ENCODE measurements around the gene RARRES2.
"Not testable (repeated sequence)": the region's sequence is repeated elsewhere in the genome, so short reads cannot be mapped to it uniquely, and the experiment has no call there.

RARRES2 gene

DNA sequence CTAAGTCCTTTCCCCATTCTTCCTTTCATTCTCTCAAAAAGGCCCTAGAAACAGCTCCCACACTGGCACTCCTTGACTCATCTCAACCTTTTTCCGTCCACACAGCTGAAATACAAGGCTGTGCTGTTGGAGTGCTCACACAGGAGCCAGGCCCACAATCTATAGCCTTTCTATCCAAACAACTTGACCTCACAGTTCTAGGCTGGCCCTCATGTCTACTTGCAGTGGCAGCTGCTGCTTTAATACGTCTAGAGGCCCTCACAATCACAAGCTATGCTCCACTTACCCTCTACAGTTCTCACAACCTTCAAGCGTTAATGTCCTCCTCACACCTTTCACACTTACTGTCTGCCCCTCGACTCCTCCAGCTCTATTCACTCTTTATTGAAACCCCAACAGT, 30.3 kb downstream of the RARRES2 start:
- no peak for DNase-seq (ENCODE audit: low spot score)
- H3K27me3 ChIP-seq (ENCODE audit: insufficient read depth, poor library complexity, severe bottlenecking): no peaks in the 10 kb centered on the region
- no peak for ATAC-seq (ENCODE audit: low read depth)
- no peak overlapping the region for H3K4me3 ChIP-seq (ENCODE audit: severe bottlenecking)
- H3K9me3 ChIP-seq (ENCODE audit: severe bottlenecking): no peaks in the 10 kb centered on the region
- TF ChIP-seq, protein P1, sequence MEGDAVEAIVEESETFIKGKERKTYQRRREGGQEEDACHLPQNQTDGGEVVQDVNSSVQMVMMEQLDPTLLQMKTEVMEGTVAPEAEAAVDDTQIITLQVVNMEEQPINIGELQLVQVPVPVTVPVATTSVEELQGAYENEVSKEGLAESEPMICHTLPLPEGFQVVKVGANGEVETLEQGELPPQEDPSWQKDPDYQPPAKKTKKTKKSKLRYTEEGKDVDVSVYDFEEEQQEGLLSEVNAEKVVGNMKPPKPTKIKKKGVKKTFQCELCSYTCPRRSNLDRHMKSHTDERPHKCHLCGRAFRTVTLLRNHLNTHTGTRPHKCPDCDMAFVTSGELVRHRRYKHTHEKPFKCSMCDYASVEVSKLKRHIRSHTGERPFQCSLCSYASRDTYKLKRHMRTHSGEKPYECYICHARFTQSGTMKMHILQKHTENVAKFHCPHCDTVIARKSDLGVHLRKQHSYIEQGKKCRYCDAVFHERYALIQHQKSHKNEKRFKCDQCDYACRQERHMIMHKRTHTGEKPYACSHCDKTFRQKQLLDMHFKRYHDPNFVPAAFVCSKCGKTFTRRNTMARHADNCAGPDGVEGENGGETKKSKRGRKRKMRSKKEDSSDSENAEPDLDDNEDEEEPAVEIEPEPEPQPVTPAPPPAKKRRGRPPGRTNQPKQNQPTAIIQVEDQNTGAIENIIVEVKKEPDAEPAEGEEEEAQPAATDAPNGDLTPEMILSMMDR (IDR thresholded peaks at IDR 0.05; ENCODE audit: poor library complexity, severe bottlenecking): no peak
- no peaks in the 10 kb centered on the region for H3K36me3 ChIP-seq (ENCODE audit: low read depth)
- H3K4me1 ChIP-seq (ENCODE audit: insufficient read depth, poor library complexity, severe bottlenecking): peaks cover 7% of the 10 kb centered on the region
- no peak overlapping the region for H3K27ac ChIP-seq (ENCODE audit: poor library complexity, severe bottlenecking)

DNA sequence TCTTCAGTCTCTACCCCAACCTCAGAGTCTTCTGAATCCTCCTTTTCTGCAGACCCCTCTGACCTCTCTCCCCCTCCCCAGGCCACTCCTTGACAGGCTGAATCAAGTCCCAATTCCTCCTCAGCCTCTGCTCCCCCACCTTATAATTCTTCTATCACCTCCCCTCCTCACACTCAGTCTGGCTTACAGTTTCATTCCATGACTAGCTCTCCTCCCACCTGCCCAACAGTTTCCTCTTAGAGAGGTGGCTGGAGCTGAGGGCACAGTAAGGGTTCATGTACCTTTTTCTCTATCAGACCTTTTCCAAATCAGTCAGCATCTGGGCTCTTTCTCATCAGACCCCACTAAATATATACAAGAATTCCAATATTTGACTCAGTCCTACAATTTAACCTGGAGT, 32.9 kb downstream of the RARRES2 start:
- Histone ChIP-seq H3K9me3 (ENCODE audit: severe bottlenecking) (no peaks in the 10 kb centered on the region), H3K36me3 (ENCODE audit: low read depth) (no peaks in the 10 kb centered on the region), H3K27ac (ENCODE audit: poor library complexity, severe bottlenecking) (no peak overlapping the region), H3K27me3 (ENCODE audit: insufficient read depth, poor library complexity, severe bottlenecking) (no peaks in the 10 kb centered on the region), H3K4me1 (ENCODE audit: insufficient read depth, poor library complexity, severe bottlenecking) (peaks cover 7% of the 10 kb centered on the region), H3K4me3 (ENCODE audit: severe bottlenecking) (no peak overlapping the region)
- DNase-seq (ENCODE audit: low spot score) (no peak), ATAC-seq (ENCODE audit: low read depth) (no peak)
- TF ChIP-seq, protein P1 (IDR thresholded peaks at IDR 0.05; ENCODE audit: poor library complexity, severe bottlenecking): no peak

DNA sequence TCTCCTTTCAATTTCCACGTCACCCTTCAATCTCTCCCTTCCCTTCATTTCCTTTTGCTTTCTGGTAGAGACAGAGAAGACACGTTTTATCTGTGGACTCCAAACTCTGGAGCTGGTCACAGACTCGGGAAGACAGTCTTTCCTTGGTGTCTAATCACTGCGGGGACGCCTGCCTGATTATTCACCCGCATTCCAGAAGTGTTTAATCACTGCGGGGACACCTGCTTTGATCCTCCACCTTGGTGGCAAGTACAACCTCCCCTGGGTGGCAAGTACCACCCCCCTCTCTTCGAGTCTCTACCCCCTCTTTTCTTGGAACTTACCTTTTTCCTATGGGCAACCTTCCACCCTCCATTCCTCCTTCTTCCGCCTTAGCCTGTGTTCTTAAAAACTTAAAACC, 33.5 kb downstream of the RARRES2 start:
- Histone ChIP-seq H3K4me3 (ENCODE audit: severe bottlenecking) (no peak overlapping the region), H3K36me3 (ENCODE audit: low read depth) (no peaks in the 10 kb centered on the region), H3K9me3 (ENCODE audit: severe bottlenecking) (no peaks in the 10 kb centered on the region), H3K4me1 (ENCODE audit: insufficient read depth, poor library complexity, severe bottlenecking) (peaks cover 5% of the 10 kb centered on the region), H3K27ac (ENCODE audit: poor library complexity, severe bottlenecking) (no peak overlapping the region), H3K27me3 (ENCODE audit: insufficient read depth, poor library complexity, severe bottlenecking) (no peaks in the 10 kb centered on the region)
- no peak for ATAC-seq (ENCODE audit: low read depth)
- TF ChIP-seq, protein P1 (IDR thresholded peaks at IDR 0.05; ENCODE audit: poor library complexity, severe bottlenecking): no peak
- DNase-seq (ENCODE audit: low spot score): no peak

DNA sequence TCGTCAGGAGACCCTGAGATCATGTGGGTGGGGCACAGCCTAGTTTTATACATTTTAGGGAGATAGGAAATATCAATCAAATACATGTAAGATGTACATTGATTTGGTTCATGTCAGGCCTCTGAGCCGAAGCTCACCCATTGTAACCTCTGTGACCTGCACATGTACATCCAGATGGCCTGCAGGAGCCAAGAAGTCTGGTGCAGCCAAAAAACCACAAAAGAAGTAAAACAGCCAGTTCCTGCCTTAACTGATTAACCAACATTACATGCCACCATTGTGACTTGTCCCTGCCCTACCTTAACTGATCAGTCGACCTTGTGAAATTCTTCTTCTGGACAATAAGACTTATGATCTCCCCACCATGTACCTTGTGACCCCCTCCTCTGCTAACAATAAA, 34.3 kb downstream of the RARRES2 start:
- Histone ChIP-seq H3K4me3 (ENCODE audit: severe bottlenecking) (no peak overlapping the region), H3K27me3 (ENCODE audit: insufficient read depth, poor library complexity, severe bottlenecking) (no peaks in the 10 kb centered on the region), H3K27ac (ENCODE audit: poor library complexity, severe bottlenecking) (no peak overlapping the region), H3K4me1 (ENCODE audit: insufficient read depth, poor library complexity, severe bottlenecking) (no peaks in the 10 kb centered on the region), H3K36me3 (ENCODE audit: low read depth) (no peaks in the 10 kb centered on the region), H3K9me3 (ENCODE audit: severe bottlenecking) (no peaks in the 10 kb centered on the region)
- no peak for DNase-seq (ENCODE audit: low spot score)
- TF ChIP-seq, protein P1 (IDR thresholded peaks at IDR 0.05; ENCODE audit: poor library complexity, severe bottlenecking): no peak
- ATAC-seq (ENCODE audit: low read depth): no peak

DNA sequence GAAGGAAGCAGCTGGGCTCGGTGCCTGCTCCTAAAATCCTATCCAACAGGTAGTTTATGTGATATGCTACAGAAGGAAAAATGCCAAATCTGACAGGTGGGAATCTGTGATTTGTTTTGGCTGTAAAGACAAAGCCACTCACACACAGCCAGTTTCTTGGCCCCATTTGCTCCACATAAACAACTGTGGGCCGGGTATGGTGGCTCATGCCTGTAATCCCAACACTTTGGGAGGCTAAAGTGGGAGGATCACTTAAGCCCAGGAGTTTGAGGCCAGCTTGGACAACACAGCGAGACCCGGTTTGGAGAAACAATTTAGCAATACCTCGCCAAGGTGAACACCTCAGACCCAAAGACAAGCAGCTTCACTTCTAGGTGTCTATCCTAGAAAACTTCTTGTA, 35.1 kb downstream of the RARRES2 start:
- not testable (repeated sequence) for H3K4me1 ChIP-seq (ENCODE audit: insufficient read depth, poor library complexity, severe bottlenecking); H3K27me3 ChIP-seq (ENCODE audit: insufficient read depth, poor library complexity, severe bottlenecking); ATAC-seq (ENCODE audit: low read depth); H3K27ac ChIP-seq (ENCODE audit: poor library complexity, severe bottlenecking); H3K9me3 ChIP-seq (ENCODE audit: severe bottlenecking); DNase-seq (ENCODE audit: low spot score); H3K4me3 ChIP-seq (ENCODE audit: severe bottlenecking); H3K36me3 ChIP-seq (ENCODE audit: low read depth)

DNA sequence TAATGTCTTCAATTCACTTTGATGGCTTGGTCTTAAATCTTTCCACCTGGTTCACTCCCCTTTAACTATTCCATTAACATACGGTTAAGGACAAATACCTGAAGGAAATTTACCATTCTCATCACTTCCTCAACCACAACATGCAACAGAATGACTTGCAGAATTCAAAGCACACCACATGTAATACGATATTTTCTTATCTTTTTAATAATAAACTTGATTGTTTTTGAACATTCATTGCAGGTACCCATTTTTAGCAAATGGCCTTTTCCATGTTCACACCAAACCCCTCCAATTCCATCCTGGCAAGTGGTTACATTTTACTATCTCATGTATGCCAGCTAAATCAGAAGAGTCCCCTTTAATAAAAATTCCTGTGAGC, 35.5 kb downstream of the RARRES2 start:
- not testable (repeated sequence) for H3K27me3 ChIP-seq (ENCODE audit: insufficient read depth, poor library complexity, severe bottlenecking); H3K27ac ChIP-seq (ENCODE audit: poor library complexity, severe bottlenecking); H3K4me3 ChIP-seq (ENCODE audit: severe bottlenecking); H3K4me1 ChIP-seq (ENCODE audit: insufficient read depth, poor library complexity, severe bottlenecking); H3K9me3 ChIP-seq (ENCODE audit: severe bottlenecking); H3K36me3 ChIP-seq (ENCODE audit: low read depth); ATAC-seq (ENCODE audit: low read depth); DNase-seq (ENCODE audit: low spot score)

DNA sequence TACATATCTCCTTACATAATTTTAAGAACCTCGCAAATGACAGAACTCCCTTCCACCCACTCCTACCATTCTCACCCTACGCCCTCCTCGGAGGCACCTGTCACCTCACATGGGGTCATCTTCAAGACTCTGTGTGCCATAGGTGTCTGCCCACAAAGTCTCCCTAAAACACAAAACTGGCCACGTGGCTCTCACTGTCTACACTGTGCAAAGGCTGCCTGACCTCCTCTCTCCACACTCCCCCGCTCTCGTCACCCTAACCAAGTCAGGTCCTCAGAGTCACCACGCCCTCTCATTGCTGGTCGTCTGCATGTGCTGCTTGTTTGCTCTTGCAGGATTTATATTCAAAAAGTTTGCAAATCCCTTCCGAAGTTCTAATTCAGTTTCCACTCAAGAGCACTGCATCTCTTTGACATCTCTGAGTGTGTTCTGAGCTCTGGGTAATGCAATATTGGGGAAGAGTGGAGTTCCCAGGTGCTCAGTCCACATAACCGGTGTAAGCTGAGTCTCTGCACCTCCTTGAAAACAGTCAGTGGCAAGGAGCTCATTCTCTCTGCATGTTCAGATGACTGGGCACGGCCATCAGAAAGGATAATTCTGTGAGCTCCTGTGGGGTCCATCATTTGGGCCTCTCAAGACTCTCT, 36.0 kb downstream of the RARRES2 start:
- ATAC-seq (ENCODE audit: low read depth): not testable (repeated sequence)

DNA sequence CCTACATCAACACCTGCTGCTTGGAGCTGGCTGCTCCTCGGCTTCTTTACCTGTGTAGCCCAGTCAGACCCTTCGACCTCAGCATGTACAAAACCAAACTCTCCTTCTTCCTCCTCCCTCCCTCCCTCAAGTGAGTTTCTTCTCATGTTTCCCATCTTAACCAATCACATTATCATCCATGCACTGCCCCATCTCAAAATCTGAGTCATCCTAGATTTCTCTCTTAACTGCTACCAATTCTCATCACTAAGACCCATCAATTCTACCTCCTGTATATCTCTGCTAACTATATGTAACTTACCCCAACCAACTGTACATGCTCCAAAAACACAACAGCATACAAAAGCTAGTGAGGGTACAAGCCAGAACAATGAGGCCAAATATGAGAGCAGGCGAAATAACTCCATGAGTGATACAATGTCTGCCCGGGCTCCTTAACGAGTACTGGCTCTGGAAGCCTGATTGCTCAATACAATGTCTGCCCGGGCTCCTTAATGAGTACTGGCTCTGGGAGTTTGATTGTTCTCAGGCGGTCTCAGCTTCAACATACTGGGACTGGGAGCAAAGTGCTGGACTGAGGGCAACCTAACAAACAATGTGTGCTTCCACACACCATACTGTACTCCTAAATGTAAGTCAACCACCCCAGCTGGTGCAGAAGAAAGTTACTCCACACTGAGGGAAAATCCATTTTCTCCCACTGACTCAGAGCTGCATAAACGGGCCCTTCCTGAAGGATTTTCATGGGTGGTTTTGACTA, 36.8 kb downstream of the RARRES2 start:
- H3K27me3 ChIP-seq (ENCODE audit: insufficient read depth, poor library complexity, severe bottlenecking); H3K4me3 ChIP-seq (ENCODE audit: severe bottlenecking); H3K4me1 ChIP-seq (ENCODE audit: insufficient read depth, poor library complexity, severe bottlenecking); H3K9me3 ChIP-seq (ENCODE audit: severe bottlenecking); ATAC-seq (ENCODE audit: low read depth); DNase-seq (ENCODE audit: low spot score); H3K27ac ChIP-seq (ENCODE audit: poor library complexity, severe bottlenecking); H3K36me3 ChIP-seq (ENCODE audit: low read depth): not testable (repeated sequence)

More for the DNA sequence above, 36.0 kb downstream of the RARRES2 start:
- H3K27ac ChIP-seq (ENCODE audit: poor library complexity, severe bottlenecking); DNase-seq (ENCODE audit: low spot score); H3K4me1 ChIP-seq (ENCODE audit: insufficient read depth, poor library complexity, severe bottlenecking); H3K4me3 ChIP-seq (ENCODE audit: severe bottlenecking); H3K9me3 ChIP-seq (ENCODE audit: severe bottlenecking); H3K27me3 ChIP-seq (ENCODE audit: insufficient read depth, poor library complexity, severe bottlenecking); H3K36me3 ChIP-seq (ENCODE audit: low read depth): not testable (repeated sequence)
